ENCODE measurements around the gene SMARCA4.

Gene SMARCA4

GRCh38 chr19:11106477-11106876, 145.6 kb downstream of the SMARCA4 start:
- DNase-seq = no peak

GRCh38 chr19:11108746-11109145, 147.9 kb downstream of the SMARCA4 start:
- DNase-seq = no peak

- no peak for DNase-seq
These were observed 150.4 kb downstream of the SMARCA4 start for GRCh38 chr19:11111117-11111770.

GRCh38 chr19:11111771-11112144, 150.9 kb downstream of the SMARCA4 start:
- no peak for DNase-seq
